HG03342 (cell line): ENCODE results near the gene EEF1G.
A peak's percentile ranks its signal among the peaks of the same experiment; 100 is the strongest.
"Not testable (repeated sequence)": the region's sequence is repeated elsewhere in the genome, so short reads cannot be mapped to it uniquely, and the experiment has no call there.

ENCODE experiments used
- ATAC-seq: cut with Tn5 transposase; IDR thresholded peaks from one replicate; pipeline ENCODE4 v1.9.1; 2021; ENCODE audit warnings: mild to moderate bottlenecking, moderate library complexity; ENCODE audit not compliant: unreplicated experiment

The EEF1G gene, protein sequence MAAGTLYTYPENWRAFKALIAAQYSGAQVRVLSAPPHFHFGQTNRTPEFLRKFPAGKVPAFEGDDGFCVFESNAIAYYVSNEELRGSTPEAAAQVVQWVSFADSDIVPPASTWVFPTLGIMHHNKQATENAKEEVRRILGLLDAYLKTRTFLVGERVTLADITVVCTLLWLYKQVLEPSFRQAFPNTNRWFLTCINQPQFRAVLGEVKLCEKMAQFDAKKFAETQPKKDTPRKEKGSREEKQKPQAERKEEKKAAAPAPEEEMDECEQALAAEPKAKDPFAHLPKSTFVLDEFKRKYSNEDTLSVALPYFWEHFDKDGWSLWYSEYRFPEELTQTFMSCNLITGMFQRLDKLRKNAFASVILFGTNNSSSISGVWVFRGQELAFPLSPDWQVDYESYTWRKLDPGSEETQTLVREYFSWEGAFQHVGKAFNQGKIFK

DNA sequence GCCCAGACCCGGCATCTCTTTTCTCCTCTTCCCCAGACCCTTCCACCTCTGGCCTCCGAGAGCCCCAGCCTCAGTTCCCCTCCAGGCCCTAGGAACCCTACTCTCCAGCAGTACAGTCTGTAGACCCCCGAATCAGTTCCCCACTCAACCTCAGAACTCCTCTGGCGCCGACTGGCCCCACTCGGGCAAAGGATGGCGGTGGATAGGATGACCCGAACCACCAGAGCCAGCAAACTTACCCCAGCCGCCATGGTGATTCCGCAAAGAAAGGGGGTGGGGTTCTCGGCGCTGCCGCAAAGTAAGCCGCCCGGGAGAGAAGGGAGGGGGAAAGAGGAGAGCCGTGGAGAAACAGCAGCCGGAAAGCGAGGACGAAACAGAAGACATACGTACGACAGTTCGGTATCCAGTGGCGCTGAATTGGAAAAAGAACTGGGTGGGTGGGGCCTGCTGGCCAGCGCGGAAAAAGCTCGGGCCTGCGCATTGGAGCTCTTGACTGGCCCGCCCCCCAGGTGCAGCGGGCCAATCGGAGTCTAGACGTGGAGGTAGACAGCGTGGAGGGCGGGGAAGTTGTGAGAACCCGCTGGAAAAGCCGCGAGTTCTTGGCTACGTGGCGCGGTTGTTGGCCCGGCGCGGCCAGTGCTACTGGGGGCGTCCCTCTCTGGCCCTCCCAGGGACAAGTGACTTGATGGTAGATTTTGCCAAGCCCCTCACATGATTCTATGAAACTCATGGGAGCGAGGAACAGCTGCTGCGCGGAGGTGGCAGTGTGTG is at the start of gene EEF1G:
EEF1G (minus strand) TSS at position 300 of the 771 bp plus-strand sequence; CDS start at position 251, 49 bp downstream.
- ATAC-seq, result peak; percentile 79

DNA sequence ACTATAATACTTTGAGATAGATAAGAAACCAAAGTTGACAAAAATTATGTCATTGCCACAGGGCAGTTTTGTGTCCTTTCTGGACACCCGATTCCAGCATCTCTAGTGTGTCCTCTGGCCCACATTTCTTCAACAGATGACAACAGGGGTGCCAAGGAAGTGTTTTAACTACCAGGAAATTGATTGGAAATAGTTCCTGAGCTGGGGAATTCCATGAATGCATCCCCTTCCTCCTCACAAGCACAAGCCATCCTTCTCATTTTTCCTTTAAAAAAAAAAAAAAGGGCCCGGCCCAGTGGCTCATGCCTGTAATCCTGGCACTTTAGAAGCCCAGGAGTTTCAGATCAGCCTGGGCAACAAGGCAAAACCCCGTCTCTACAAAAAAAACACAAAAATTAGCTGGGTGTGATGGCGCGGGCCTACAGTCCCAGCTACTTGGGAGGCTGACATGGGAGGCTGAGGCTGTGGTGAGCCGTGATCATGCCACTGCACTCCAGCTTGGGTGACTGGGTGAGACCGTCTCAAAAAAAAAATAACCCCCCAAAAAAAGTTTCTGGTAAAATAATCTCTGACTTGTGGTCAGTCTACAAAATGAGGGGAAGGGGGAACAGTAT is 48.9 kb upstream of the EEF1G start:
- no peak for ATAC-seq

GRCh38 chr11:62621567-62622470 is 48.1 kb upstream of the EEF1G start, which contains the start of gene B3GAT3:
B3GAT3 (minus strand) TSS chr11:62621986; CDS start chr11:62621947, 39 bp downstream.
- ATAC-seq, result peak; percentile 92

DNA sequence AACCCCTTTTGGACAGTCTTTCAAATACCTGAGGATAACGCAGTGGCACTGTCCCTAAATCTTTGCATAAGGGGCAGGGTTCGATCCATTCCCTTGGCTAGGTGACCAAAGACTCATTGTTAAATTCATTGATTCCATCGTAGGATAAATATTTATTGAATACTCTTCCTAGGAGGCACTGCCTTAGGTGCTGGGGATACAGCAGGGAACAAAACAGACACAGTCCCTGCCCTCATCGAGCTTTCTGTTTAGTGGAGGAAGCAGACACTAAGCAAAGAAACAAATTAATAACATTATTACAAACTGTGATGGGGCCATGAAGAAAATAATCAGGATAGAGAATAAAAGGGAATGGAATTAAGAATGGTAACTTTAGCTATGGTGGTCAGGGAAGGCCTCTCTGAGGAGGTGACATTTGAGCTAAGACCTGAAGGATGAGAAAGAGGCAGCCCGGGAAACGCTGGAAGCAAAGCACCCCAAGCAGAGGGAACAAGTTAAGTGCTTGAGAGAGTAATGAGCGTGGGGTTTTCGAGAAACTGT is 47.4 kb upstream of the EEF1G start:
- ATAC-seq, result no peak

DNA sequence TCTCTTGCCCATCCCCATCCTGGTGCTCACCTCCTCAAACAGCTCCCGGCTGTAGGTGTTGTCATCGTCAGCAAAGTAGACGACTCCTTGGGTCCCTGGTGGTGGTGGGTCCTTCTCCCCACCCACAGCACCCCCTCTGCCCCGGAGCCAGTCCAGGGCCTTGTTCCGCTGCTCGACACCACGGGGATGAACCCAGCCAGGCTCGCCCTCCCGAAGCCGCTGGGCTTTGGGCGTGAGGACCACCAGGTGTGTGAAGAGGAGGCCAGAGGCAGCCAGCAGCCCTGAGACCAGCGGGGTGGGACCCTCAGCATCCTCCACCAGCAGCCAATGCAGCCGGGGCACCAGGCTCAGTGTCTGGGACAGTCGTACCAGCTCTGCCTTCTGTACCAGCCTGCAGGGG is 43.3 kb upstream of the EEF1G start:
- not testable (repeated sequence) for ATAC-seq

DNA sequence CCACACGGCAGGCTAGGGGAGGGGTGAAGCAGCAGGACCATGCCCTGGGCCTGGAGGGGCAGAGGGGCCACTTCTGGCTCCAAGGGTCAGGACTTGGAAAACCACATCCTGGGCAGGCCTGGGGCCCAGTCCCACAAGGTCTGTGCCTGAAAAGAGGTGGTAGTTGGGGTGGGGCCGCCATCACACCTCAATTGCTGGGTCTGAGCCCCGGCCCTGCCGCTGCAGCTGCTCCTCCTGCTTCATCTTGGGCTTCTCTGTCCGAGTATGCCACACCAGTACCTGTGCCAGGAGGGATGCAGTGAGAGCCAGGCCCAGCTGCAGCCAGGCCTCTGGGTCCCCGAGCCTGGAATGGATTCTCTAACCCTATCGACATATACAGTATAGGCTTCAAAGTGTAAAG is 41.8 kb upstream of the EEF1G start:
- ATAC-seq, result no peak

DNA sequence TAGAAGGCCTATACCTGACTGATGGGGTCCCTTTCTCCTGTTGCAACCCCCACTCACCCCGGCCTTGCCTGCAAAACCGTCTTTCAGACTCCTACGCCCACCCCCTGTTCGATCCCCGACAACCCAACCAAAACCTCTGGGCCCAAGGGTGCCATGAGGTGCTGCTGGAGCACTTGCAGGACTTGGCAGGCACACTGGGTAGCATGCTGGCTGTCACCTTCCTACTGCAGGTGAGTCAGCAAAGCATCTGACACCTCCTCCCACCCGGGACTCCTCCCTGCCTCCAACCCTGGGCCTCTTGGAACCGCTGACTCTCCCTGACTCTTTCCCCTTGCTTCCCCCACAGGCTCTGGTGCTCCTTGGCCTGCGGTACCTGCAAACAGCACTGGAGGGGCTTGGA is 40.6 kb upstream of the EEF1G start:
- ATAC-seq, result no peak

- ATAC-seq, result no peak
Measured at GRCh38 chr11:62613291-62613778, 39.6 kb upstream of the EEF1G start.

DNA sequence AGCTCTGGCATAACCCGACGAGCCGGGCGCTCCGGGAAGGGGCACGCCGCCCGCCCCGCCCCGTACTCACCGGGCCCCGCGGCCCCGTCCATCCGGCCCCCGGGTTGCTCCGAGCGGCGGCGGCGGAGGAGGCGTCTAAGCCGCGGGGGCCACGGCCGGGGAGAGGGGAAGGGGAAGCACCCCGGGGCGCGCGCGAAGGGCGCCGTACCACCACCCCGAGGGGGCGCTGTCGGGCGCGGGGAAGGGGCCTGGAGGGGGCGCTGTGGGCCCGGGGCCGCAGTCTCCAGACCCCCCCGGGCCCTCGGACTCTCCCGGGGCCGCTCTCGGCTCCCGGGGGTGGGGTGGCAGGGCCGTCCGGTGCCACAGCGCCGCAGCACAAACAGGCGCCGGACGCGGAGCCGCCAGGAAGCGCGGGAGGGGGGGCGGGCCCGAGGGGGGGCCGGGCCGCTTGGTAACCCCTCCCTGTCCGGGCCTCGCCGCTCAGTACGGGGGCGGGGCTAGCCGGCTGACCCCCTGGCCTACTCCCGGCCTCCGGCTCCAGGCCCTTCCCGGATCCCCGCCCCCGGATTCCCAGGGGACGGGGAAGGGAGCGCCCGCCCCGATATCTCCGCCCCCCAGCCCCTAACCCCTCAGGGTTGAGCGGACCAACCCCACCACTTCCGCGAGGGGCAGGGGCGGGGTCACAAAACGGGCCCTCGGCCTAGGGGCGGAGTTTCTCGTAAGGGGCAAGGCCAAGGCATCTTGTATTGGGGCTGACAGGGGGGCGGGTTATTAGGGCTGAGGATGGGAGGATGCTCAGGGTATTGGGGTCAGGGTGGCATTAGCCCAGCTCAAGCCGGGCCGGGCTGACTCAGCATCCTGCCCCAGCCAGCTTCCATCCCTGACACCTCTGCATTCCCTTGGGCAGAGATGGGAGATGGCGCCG is 38.9 kb upstream of the EEF1G start, which contains the start of the genes EML3 and ROM1:
EML3 (minus strand) TSS at position 410 of the 925 bp plus-strand sequence; CDS start at position 92, 318 bp downstream.
ROM1 (plus strand) TSS at position 892 of the 925 bp plus-strand sequence; CDS start at position 917, 25 bp downstream.
- ATAC-seq, result peak; percentile 71

DNA sequence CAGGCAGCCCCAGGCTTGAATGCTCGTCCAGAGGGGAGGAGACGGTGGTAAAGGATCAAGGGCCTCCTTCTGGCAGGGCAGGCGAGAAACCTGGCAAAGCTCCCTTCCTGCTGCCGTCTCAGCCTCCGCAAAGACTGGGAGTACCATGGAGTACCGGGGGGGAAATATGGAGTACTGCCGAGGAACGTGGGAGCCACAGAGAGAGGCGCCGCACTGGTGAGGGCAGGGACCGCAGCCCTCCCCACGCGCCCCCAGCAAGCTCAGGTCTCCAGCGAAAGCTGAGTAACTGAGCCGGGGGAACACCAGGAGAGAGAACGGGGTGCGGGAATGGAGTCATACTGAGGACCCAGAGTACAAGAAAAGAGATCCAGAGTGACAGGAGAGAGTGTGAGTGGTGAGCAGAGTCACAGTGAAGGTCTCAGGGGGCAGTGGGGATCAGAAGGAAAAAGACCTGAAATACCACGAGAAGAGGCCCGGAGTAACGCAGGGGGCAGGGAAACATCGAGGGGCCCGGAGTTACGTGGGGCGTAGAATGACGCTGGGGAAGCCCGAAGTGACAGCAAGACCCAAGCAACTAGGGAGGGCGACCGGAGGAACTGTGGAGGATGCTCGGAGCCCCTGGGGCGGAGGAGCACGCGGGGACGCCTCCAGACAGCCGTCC is 38.1 kb upstream of the EEF1G start:
- ATAC-seq, result no peak

GRCh38 chr11:62610814-62611704 is 37.4 kb upstream of the EEF1G start:
- no peak for ATAC-seq

- no peak for ATAC-seq
Measured at GRCh38 chr11:62610403-62610802, 36.7 kb upstream of the EEF1G start.

DNA sequence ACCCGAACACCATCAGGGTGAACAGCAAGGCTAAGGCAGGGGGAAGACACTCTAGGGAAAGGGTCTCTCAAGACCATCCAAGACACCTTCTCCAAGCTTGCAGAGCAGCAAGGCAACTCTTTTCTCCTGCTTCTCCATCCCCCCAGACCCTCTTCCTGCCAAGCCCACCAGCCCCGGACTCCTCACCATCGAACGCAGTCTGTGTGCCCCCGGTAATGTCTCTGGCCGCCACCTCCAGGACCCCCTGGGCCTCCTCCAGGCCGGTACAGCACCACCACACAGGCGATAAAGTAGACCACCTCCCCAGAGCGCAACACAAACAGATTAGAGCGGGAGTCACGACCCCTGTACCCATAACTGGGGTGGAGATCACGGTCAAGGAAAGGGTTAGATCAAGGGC is 35.1 kb upstream of the EEF1G start:
- ATAC-seq, result no peak

GRCh38 chr11:62607714-62608113 is 34.0 kb upstream of the EEF1G start:
- no peak for ATAC-seq

DNA sequence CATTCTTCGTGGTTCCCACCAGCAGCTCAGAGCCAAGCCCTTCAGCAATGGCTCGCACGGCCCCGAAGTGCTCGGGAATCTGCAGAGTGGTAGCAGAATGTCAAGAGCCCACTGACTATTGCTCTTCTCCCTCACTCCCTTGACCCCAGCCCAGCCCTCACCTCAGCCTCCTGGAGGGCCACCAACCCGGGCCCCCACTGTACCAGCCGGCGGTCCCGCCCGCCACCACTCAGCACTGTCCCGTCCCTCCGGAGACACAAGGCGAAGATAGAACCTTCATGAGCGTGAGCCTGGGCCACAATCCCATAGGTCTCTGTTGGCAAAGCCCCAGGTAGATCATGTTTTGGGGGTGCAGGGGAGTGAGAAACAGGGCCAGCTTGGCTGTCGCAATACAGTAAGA is 32.2 kb upstream of the EEF1G start:
- no peak for ATAC-seq

- no peak for ATAC-seq
Measured at GRCh38 chr11:62605467-62605866, 31.8 kb upstream of the EEF1G start.

- ATAC-seq, result no peak
Measured at GRCh38 chr11:62604460-62605120, 30.9 kb upstream of the EEF1G start.
